ENCODE data around the gene SLC25A23. TPM values are rescaled to one million over a fixed set of nuclear protein-coding genes. Genes with fewer than 3 reads are reported as not detected.

Gene SLC25A23
- total and polyA plus RNA-seq, 2 experiments from 2014 or later: 25.7 to 96.4 TPM

- TF ChIP-seq REST (IDR thresholded peaks at IDR 0.05; ENCODE audit: unreplicated experiment) (no peak), CREB1 (CRISPR knock-in tag; IDR thresholded peaks at IDR 0.05; ENCODE audit: low read depth) (no peak)
Observed at GRCh38 chr19:6421075-6422014, 38.2 kb downstream of the SLC25A23 start (continued).

DNA sequence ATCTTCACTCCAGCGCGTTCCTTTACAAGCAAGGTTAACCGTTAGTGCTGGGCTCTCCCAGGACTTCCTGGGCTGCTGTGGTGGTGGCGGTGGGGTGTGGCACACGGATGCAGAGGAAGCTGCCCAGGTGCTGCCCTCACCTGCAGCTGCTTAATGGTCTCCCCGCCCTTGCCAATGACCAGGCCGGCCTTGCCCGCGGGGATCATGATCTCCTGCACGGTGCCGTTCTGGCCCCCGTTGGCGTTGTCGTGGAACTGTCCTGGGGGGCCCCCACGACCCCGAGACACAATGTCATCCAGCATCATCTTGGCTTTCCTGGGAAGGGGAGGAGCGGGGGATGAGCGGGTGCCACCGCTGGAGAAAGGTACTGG is 41.0 kb downstream of the SLC25A23 start:
- H3K9me3 Mint-ChIP-seq: no peaks in the 10 kb centered on the region; the same call in 1 of the 3 replicates
- H3K36me3 Mint-ChIP-seq (ENCODE audit: low read depth): peaks cover 95% of the 10 kb centered on the region
- H3K27me3 Mint-ChIP-seq (ENCODE audit: insufficient read depth, low read depth, poor library complexity): peaks cover 16% of the 10 kb centered on the region
- no peaks in the 10 kb centered on the region for H3K9me2 ChIP-seq (ENCODE audit: insufficient read depth)
- ATAC-seq (no peak), DNase-seq (ENCODE audit: low spot score) (no peak)
- no peak overlapping the region for H2AFZ ChIP-seq
- TF ChIP-seq ZNF114 (CRISPR knock-in tag; IDR thresholded peaks at IDR 0.05) (no peak), NANOG (IDR thresholded peaks at IDR 0.05; ENCODE audit: borderline replicate concordance) (no peak), ZNF331 (CRISPR knock-in tag; IDR thresholded peaks at IDR 0.05; ENCODE audit: low read depth) (no peak)
- H3K4me1 ChIP-seq (ENCODE audit: insufficient read depth): peaks cover 9% of the 10 kb centered on the region; the same call in 1 of the 2 replicates
- no peak overlapping the region for H3K4me2 ChIP-seq
- peaks cover 24% of the 10 kb centered on the region for H3K4me1 Mint-ChIP-seq
- H4K20me1 ChIP-seq (replicated peaks; ENCODE audit: insufficient read depth): peaks cover 45% of the 10 kb centered on the region
- H3K4me3 Mint-ChIP-seq: no peak overlapping the region
- no peak overlapping the region for H3K27ac Mint-ChIP-seq
- H3F3A ChIP-seq (replicated peaks; ENCODE audit: low read depth): peaks cover 23% of the 10 kb centered on the region; the same call in 1 of the 2 replicates
- no peak overlapping the region for H3K27ac ChIP-seq (ENCODE audit: low read depth)
- H3K36me3 ChIP-seq (ENCODE audit: insufficient read depth): peaks cover 43% of the 10 kb centered on the region
- H3K4me3 ChIP-seq: no peak overlapping the region
- peaks cover 55% of the 10 kb centered on the region for H3K79me2 ChIP-seq (replicated peaks; ENCODE audit: insufficient read depth)
- H3K27me3 ChIP-seq (ENCODE audit: insufficient read depth): no peaks in the 10 kb centered on the region

GRCh38 chr19:6417713-6418561 is 41.7 kb downstream of the SLC25A23 start:
- Mint-ChIP-seq H3K9me3 (no peaks in the 10 kb centered on the region; the same call in 1 of the 3 replicates), H3K27me3 (ENCODE audit: insufficient read depth, low read depth, poor library complexity) (peaks cover 10% of the 10 kb centered on the region), H3K36me3 (ENCODE audit: low read depth) (peaks cover 95% of the 10 kb centered on the region), H3K4me1 (peaks cover 25% of the 10 kb centered on the region), H3K4me3 (no peak overlapping the region), H3K27ac (no peak overlapping the region)
- Histone ChIP-seq H3K9me2 (ENCODE audit: insufficient read depth) (no peaks in the 10 kb centered on the region), H3K4me2 (no peak overlapping the region), H4K20me1 (replicated peaks; ENCODE audit: insufficient read depth) (peaks cover 44% of the 10 kb centered on the region), H3K4me1 (ENCODE audit: insufficient read depth) (peaks cover 10% of the 10 kb centered on the region; the same call in 1 of the 2 replicates), H3K27ac (ENCODE audit: low read depth) (no peak overlapping the region), H3K79me2 (replicated peaks; ENCODE audit: insufficient read depth) (peaks cover 48% of the 10 kb centered on the region), H3F3A (replicated peaks; ENCODE audit: low read depth) (peaks cover 23% of the 10 kb centered on the region; the same call in 1 of the 2 replicates), H3K4me3 (no peak overlapping the region), H2AFZ (no peak overlapping the region), H3K36me3 (ENCODE audit: insufficient read depth) (peaks cover 43% of the 10 kb centered on the region), H3K27me3 (ENCODE audit: insufficient read depth) (no peaks in the 10 kb centered on the region)
- ATAC-seq: peak; percentile 32
- peak; percentile 48 for DNase-seq (ENCODE audit: low spot score)
- TF ChIP-seq, protein P1, sequence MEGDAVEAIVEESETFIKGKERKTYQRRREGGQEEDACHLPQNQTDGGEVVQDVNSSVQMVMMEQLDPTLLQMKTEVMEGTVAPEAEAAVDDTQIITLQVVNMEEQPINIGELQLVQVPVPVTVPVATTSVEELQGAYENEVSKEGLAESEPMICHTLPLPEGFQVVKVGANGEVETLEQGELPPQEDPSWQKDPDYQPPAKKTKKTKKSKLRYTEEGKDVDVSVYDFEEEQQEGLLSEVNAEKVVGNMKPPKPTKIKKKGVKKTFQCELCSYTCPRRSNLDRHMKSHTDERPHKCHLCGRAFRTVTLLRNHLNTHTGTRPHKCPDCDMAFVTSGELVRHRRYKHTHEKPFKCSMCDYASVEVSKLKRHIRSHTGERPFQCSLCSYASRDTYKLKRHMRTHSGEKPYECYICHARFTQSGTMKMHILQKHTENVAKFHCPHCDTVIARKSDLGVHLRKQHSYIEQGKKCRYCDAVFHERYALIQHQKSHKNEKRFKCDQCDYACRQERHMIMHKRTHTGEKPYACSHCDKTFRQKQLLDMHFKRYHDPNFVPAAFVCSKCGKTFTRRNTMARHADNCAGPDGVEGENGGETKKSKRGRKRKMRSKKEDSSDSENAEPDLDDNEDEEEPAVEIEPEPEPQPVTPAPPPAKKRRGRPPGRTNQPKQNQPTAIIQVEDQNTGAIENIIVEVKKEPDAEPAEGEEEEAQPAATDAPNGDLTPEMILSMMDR (conservative IDR thresholded peaks at IDR 0.05; ENCODE audit: low read depth in 2 of 2): peak; percentile 23 to 63; a peak in 3 of 4 replicates
